T-helper 2 cell treated with Interferon-gamma antibody and Interleukin-4, amounts not matched to agents 5 μg/mL and 100 μg/mL, for 36 hours (primary cell): Measurements from ENCODE around the gene ZNF213.

Source experiments
- DNase-seq: peaks from one replicate; pipeline ENCODE4 v3.0.0; 2021; ENCODE audit warnings: low spot score
- H3K27ac Mint-ChIP-seq: one replicate; pipeline ENCODE4 v1.8.0; 2021; ENCODE audit warnings: mild to moderate bottlenecking, mixed read lengths
- H3K27me3 Mint-ChIP-seq: one replicate; pipeline ENCODE4 v1.8.0; 2021; ENCODE audit warnings: low read depth, mixed read lengths
- H3K36me3 Mint-ChIP-seq: one replicate; pipeline ENCODE4 v1.8.0; 2021; ENCODE audit warnings: low read depth, mixed read lengths
- H3K4me1 Mint-ChIP-seq: one replicate; pipeline ENCODE4 v1.8.0; 2021; ENCODE audit warnings: low read depth, mixed read lengths
- H3K4me3 Mint-ChIP-seq: one replicate; pipeline ENCODE4 v1.8.0; 2022; ENCODE audit warnings: mild to moderate bottlenecking, moderate library complexity, mixed read lengths
- H3K9me3 Mint-ChIP-seq: one replicate; pipeline ENCODE4 v1.8.0; 2021; ENCODE audit warnings: mixed read lengths

Gene ZNF213, protein sequence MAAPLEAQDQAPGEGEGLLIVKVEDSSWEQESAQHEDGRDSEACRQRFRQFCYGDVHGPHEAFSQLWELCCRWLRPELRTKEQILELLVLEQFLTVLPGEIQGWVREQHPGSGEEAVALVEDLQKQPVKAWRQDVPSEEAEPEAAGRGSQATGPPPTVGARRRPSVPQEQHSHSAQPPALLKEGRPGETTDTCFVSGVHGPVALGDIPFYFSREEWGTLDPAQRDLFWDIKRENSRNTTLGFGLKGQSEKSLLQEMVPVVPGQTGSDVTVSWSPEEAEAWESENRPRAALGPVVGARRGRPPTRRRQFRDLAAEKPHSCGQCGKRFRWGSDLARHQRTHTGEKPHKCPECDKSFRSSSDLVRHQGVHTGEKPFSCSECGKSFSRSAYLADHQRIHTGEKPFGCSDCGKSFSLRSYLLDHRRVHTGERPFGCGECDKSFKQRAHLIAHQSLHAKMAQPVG

DNA sequence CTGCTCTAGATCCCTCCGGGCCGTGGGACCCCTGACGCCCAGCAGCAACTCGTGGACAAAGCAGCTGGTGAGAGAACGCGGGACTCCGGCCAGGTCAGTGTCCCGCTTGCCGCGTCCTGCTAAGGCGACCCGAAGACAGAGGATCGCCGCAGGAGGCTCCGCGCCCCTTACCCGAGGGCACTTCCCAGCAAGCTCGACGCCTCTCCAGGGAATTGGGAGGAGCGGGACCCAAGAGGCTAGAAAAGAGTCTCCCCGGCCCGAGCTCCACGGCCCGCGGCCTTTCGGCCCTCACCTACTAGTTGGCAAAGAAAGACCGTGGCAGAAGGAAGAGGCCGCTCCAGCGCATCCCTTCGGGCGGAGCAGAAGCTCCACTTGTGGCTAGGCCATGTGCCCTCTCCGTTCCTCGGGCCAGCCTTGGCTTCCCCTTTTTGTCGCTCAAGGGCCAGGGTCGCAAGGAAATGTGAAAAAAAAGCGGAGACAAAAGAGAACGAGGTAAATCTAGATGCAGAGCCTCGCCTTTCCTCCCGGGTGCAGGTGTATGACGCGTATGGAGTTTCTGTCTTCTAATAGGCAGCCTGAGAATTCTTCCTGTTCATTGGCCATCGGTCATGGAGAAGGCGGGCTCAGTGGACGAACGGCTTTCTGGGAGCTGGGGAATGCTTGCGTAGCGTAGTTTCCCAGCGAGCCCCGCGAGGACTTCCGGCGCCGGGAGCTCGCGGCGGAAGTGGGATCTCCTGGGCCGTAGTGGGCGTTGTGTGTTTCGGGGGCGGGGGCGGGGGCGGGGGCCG is at the start of gene ZNF213:
ZNF213 (plus strand) TSS at position 692 of the 788 bp plus-strand sequence. CDS start 2,252 bp downstream, outside the sequence.
- DNase-seq: peak; percentile 93
- no peaks in the 10 kb centered on the region for H3K9me3 Mint-ChIP-seq
- peak within 1 kb of the TSS; percentile 98 for H3K4me3 Mint-ChIP-seq
- H3K27me3 Mint-ChIP-seq: no peaks in the 10 kb centered on the region
- peaks cover 17% of the 10 kb centered on the region for H3K36me3 Mint-ChIP-seq
- H3K4me1 Mint-ChIP-seq: peaks cover 25% of the 10 kb centered on the region
- H3K27ac Mint-ChIP-seq: peak within 1 kb of the TSS; percentile 94

DNA sequence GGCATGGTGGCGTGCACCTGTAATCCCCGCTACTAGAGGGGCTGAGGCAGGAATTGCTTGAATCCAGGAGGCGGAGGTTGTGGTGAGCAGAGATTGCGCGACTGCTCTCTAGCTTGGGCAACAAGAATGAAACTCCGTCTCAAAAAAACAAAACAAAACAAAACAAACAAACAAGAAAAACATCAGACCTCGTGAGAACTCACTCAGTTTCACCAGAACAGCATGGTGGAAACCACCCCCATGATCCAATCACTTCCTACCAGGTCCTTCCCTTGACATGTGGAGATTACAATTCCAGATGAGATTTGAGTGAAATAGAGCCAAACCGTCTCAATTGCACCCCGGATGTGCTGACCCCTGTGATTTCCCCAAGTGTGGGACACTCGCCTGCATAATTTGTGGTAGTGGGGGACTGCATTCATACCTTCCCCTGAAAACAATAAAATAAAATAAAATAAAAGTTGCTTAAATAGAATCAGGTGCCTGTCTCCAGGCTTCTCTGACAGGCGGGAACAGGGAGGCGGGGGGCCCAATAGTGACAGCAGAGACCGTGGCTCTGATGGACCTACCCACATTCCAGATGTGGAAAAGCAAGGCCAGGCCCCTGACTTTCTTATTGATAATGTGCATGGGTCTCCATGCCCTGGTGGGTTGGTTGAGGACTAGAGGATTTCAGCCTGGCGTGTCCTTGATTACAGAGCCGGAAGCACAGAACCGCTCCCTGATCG is 48.8 kb upstream of the ZNF213 start:
- H3K4me3 Mint-ChIP-seq: peak overlapping the region; percentile 73
- peaks cover 26% of the 10 kb centered on the region for H3K36me3 Mint-ChIP-seq
- peaks cover 39% of the 10 kb centered on the region for H3K4me1 Mint-ChIP-seq
- H3K27ac Mint-ChIP-seq: peak overlapping the region; percentile 83
- H3K27me3 Mint-ChIP-seq: no peaks in the 10 kb centered on the region
- no peak for DNase-seq
- H3K9me3 Mint-ChIP-seq: peaks cover under 1% of the 10 kb centered on the region

DNA sequence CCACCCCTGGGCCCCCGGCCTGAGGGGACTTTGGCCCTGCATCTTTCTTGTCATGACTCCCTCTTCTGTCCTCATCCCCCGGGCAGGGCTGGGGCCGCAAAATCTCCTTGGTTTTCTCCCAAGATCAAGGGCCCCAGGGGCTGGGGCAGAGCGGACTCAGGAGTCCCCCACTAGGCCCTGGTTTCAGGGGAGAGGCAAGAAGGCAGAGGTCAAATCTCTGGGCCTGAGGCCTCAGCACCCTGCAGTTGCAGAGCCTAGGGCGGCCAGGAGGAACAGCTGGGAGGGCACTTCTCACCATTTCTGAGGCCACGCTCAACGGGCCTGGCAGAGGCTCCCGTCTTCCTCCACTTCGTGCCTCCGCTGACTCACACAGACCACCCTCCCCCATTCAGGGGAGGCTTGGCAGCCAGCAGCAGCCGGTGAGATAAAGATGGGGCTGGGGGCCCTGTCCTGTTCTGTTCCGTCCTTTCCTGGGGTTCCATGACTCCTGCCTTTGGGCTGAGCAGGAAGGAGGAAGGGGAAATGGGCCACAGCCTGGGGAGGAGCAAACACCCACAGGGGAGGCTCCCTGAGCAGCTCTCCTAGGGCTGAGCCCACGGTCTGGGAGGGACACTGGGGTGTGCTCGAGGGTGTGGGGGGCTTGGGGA is 48.1 kb upstream of the ZNF213 start:
- no peak for DNase-seq
- peaks cover 44% of the 10 kb centered on the region for H3K4me1 Mint-ChIP-seq
- peak overlapping the region; percentile 86 for H3K27ac Mint-ChIP-seq
- no peaks in the 10 kb centered on the region for H3K9me3 Mint-ChIP-seq
- peak overlapping the region; percentile 73 for H3K4me3 Mint-ChIP-seq
- H3K27me3 Mint-ChIP-seq: no peaks in the 10 kb centered on the region
- H3K36me3 Mint-ChIP-seq: peaks cover 23% of the 10 kb centered on the region

DNA sequence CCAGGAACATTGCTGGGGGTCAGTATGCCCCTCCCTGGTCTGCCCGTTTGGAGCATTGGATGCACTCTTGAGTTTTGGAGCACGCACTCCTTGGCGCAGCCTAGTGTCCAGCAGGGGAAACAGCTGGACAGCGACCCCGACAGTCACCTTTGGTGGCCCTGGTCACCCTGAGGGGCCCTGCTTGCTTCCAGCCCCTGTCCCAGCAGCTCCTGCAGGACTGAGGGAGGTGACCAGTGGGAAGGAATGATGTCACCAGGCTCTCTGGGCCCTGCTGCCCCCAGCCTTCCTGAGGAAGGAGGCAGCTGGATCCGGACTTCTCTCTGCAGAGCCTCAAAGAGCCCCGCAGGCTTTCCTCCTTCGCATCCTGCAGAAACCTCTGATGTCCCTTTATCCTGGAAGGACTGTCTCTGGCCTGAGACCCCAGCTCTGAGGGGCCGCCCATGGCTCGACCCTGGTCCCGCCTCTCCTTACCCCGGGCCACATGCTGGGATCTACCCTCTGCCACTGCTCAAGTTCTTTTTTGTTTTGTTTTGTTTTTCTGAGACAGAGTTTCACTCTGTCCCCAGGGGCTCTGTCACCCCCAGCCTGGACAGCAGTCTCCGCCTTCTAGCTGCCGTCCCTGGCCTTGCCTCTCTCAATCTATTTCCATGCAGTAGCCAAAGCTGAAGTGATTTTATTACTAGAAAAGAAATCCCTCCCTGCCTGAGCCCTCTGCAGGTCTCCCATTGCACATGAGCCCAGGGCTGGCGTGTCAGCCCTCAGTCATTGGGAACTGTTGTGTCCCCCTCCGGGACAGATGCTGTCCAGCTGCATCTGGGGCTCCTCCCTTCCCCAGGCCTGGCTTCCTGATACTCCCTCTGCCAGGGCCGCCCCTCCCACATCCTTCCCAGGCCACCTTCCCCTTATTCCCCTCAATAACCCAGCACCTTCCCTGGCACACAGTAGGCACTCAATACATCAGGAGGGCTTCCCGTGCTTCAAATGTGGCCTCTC is 47.3 kb upstream of the ZNF213 start:
- Mint-ChIP-seq H3K27me3 (no peaks in the 10 kb centered on the region), H3K36me3 (peaks cover 19% of the 10 kb centered on the region), H3K4me3 (peak overlapping the region; percentile 73), H3K9me3 (no peaks in the 10 kb centered on the region), H3K27ac (peak overlapping the region; percentile 86), H3K4me1 (peaks cover 43% of the 10 kb centered on the region)
- DNase-seq: no peak

DNA sequence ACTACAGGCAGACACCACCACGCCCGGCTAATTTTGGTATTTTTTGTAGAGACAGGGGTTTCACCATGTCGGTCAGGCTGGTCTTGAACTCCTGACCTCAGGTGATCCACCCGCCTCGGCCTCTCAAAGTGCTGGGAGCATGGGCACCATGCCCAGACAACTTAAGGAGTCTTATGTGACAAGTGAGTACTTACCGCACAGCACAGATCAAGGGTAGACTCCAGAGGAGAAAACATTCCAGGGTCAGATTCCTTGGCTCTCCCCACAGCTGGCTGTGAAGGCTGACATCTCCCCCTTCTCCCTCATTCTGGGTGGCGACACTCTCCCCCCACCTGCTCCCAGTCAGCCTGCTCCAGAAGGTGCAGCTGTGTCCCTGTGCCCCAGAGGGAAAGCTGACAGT is 46.4 kb upstream of the ZNF213 start:
- H3K27me3 Mint-ChIP-seq: no peaks in the 10 kb centered on the region
- H3K4me3 Mint-ChIP-seq: peak overlapping the region; percentile 53
- peak overlapping the region; percentile 86 for H3K27ac Mint-ChIP-seq
- peaks cover 15% of the 10 kb centered on the region for H3K36me3 Mint-ChIP-seq
- peaks cover 42% of the 10 kb centered on the region for H3K4me1 Mint-ChIP-seq
- no peak for DNase-seq
- H3K9me3 Mint-ChIP-seq: no peaks in the 10 kb centered on the region

DNA sequence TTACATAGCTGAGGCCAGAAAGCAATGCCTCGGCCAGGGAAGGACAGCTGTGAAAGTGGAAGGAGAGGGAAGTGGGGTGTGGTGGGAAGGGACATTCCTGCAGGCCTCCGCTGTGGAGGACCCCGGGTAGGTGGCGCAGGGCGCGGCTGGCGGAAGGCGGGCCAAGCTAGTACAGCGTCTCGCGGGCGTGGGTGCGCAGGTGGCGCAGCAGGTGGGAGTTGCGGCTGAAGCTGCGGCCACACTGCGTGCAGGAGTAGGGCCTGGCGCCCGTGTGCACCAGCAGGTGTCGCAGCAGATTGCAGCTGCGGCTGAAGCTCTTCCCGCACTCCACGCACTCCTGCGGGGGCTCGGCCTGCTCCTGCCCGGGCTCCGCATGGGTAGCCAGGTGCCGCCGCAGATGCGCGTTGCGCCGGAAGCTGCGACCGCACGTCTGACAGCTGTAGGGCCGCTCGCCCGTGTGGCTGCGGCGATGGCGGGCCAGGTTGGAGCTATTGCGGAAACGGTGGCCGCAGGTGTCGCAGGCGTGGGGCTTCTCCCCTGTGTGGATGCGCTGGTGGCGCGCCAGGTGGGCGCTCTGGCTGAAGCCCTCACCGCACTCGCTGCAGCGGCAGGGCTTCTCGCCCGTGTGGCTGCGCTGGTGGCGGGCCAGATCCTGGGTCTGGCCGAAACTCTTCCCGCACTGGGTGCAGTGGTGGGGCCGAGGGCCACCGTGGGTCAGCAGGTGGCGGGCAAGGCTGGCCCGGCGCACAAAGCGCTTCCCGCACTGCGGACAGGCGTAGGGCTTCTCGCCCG is 45.7 kb upstream of the ZNF213 start:
- peaks cover 10% of the 10 kb centered on the region for H3K36me3 Mint-ChIP-seq
- no peak overlapping the region for H3K4me3 Mint-ChIP-seq
- no peaks in the 10 kb centered on the region for H3K27me3 Mint-ChIP-seq
- H3K4me1 Mint-ChIP-seq: peaks cover 40% of the 10 kb centered on the region
- H3K9me3 Mint-ChIP-seq: no peaks in the 10 kb centered on the region
- no peak overlapping the region for H3K27ac Mint-ChIP-seq
- DNase-seq: no peak

DNA sequence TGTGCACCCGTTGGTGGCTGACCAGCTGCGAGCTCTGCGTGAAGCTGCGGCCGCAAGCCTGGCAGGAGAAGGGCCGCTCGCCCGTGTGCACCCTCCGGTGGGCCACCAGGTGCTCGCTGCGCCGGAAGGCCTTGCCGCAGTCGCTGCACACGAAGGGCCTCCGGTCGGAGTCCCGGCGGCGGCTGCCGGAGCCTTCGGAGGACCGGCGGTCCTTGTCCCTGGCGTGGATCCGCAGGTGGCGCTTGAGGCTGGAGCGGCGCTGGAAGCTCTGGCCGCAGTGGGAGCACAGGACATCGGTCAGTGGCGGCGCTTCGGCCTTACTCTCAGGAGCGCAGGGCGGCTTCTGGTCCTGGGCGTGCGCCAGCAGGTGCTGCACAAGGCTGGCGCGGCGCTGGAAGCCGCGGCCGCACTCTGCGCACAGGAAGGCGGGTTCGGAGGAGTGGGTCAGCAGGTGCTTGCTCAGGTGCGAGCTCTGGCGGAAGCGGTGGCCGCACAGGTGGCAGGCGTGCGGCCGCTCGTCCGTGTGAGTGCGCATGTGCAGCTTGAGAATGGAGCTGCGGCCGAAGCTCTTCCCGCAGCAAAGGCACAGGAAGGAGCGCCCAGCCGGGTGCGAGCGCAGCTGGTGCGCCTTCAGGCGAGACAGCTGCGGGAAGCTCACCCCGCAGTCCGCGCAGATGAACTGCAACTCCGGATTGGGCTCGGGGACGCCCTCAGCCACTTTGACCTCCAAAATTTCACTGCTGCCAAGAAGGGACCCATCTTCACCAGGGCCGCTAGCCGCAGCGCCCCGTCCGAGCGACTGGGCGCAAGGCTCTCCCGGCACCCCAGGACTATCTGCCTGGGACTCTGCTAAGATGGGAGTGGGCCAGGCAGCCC is 44.9 kb upstream of the ZNF213 start:
- DNase-seq: no peak
- H3K4me3 Mint-ChIP-seq: no peak overlapping the region
- H3K36me3 Mint-ChIP-seq: peaks cover 7% of the 10 kb centered on the region
- no peak overlapping the region for H3K27ac Mint-ChIP-seq
- no peaks in the 10 kb centered on the region for H3K9me3 Mint-ChIP-seq
- H3K4me1 Mint-ChIP-seq: peaks cover 38% of the 10 kb centered on the region
- no peaks in the 10 kb centered on the region for H3K27me3 Mint-ChIP-seq

DNA sequence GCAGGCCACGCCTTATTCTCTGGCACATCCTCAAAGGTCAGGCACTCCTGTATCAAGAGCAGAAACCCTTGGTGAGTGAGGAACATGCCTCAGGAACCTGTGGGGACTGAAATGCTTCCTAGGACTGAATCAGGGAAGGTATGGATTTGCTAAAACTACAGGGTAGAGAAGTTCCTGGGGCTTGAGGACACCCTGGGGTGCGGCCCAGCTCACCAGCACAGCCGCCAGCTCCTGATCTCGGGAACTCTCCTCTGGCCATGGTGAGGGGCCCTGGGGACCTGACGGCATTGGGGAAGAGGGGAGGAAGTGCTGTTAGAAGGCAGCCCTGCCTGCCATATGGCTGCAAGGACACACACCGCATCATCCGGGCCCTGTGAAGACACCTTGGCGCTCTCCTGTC is 43.3 kb upstream of the ZNF213 start:
- no peak for DNase-seq
- Mint-ChIP-seq H3K4me3 (no peak overlapping the region), H3K27ac (peak overlapping the region; percentile 45), H3K9me3 (no peaks in the 10 kb centered on the region), H3K27me3 (no peaks in the 10 kb centered on the region), H3K36me3 (peaks cover 2% of the 10 kb centered on the region), H3K4me1 (peaks cover 38% of the 10 kb centered on the region)

DNA sequence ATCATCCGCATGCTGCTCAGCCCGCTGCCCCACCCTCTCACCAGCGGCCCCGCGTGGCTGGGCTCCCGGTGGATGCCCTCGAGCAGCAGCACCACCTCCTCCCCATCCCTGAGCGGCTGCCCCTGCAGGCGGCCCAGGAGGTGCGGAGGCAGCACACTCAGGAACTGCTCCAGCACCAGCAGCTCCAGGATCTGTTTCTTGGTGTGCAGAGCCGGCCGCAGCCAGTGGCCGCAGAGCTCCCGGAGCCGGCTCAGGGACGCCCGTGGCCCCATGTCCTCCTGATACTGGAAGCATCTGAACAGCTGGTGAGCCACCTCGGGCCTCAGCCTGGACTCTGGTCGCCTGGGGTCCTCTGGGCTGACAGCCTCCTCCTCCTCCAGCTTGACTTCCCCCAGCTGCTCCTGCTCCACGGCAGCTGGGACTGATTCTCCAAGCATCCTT is 42.3 kb upstream of the ZNF213 start:
- Mint-ChIP-seq H3K36me3 (peaks cover 2% of the 10 kb centered on the region), H3K9me3 (no peaks in the 10 kb centered on the region), H3K27ac (no peak overlapping the region), H3K27me3 (no peaks in the 10 kb centered on the region), H3K4me3 (no peak overlapping the region), H3K4me1 (peaks cover 37% of the 10 kb centered on the region)
- no peak for DNase-seq

DNA sequence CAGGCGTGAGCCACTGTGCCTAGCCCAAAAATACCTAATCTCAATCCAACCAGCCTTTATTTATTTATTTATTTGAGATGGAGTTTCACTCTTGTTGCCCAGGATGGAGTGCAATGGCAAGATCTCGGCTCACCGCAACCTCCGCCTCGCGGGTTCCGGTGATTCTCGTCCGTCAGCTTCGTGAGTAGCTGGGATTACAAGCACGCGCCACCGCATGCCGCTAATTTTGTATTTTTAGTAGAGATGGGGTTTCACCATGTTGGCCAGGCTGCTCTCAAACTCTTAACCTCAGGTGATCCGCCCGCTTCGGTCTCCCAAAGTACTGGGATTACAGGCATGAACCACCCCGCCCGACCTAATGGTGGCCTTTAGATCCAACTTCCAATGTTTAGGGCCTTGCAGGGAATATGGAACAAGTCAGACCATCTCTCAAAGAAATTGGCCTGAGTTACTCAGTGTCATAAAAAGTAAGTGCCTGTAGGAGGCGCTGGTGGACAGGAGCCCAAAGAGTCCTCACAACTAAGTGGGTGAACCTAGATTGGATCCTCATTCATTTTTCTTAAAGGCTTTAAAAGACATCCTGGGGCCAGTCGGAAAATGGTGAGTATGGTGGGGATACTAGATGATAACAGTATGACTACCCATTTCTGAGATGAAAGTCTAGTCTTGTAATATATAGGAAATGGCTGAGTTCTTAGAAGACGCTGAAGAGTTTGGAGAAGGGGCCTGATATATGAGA is 40.4 kb upstream of the ZNF213 start:
- H3K4me1 Mint-ChIP-seq: peaks cover 35% of the 10 kb centered on the region
- H3K4me3 Mint-ChIP-seq: peak overlapping the region; percentile 39
- no peaks in the 10 kb centered on the region for H3K9me3 Mint-ChIP-seq
- peak overlapping the region; percentile 54 for H3K27ac Mint-ChIP-seq
- peaks cover 2% of the 10 kb centered on the region for H3K36me3 Mint-ChIP-seq
- no peaks in the 10 kb centered on the region for H3K27me3 Mint-ChIP-seq
- DNase-seq: no peak

DNA sequence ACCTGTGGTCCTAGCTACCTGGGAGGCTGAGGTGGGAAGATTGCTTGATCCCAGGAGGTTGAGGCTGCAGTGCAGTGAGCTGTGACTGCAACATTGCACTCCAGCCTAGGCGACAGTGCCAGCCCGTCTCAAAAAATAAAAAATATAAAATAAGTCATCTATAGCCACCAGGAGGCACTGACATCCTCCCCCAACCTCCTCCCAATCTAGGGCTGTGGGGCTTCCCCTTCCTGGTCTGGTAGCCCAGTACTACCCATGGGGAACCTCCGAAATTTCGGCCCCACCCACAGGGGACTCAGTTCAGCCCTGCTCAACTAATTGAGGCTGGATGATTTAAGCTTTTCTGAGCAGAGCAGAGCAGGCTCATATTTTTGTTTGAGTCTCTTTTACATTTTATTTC is 39.0 kb upstream of the ZNF213 start:
- peaks cover 2% of the 10 kb centered on the region for H3K36me3 Mint-ChIP-seq
- DNase-seq: peak; percentile 71
- H3K9me3 Mint-ChIP-seq: no peaks in the 10 kb centered on the region
- H3K4me3 Mint-ChIP-seq: peak overlapping the region; percentile 56
- H3K27ac Mint-ChIP-seq: peak overlapping the region; percentile 45
- no peaks in the 10 kb centered on the region for H3K27me3 Mint-ChIP-seq
- H3K4me1 Mint-ChIP-seq: peaks cover 41% of the 10 kb centered on the region
